Measurements from ENCODE around the gene RFX7. TPM values are rescaled to one million over a fixed set of nuclear protein-coding genes. Genes with fewer than 3 reads are reported as not detected.
"Not testable (repeated sequence)": the region's sequence is repeated elsewhere in the genome, so short reads cannot be mapped to it uniquely, and the experiment has no call there.

The RFX7 gene
- total and polyA plus RNA-seq, 2 donors (not counting 1 experiment from before 2014, with no cell fraction given): 5.4 to 6.9 TPM

DNA sequence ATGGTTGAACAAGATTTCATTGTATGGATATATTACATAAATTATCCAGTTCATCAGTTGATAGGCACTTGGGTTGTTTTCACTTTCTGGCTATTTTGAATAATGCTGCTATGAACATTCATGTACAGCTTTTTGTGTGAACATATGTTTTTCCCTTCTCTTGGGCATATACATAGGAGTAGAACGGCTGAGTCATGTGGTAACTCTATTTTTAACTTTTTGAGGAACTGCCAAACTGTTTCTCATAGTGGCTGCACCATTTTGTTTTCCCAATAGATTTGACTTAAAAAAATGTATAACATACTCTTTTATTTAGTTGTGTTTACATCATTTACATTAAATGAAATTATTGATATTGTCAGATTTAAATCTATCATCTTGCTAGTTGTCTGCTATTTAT, 28.8 kb upstream of the RFX7 start:
- peak in 1 of 2 donors; percentile 2 for DNase-seq (ENCODE audit: low read depth in 2 of 2)
- Histone ChIP-seq H3K4me2 (ENCODE audit: extremely low read depth, insufficient read depth, low read length) (no peak overlapping the region), H3K4me3 (replicated peaks in 1 of 4; ENCODE audit: control extremely low read depth in 1 of 4, insufficient read depth in 1 of 4, low read depth in 3 of 4, low read length in 4 of 4) (no peak overlapping the region), H2AFZ (ENCODE audit: low read length) (no peak overlapping the region), H3K27ac (ENCODE audit: insufficient read depth, low read length) (no peak overlapping the region), H3K27me3 (ENCODE audit: control insufficient read depth, insufficient read depth, low read length) (no peaks in the 10 kb centered on the region), H3K36me3 (ENCODE audit: control insufficient read depth, insufficient read depth, low read length) (no peaks in the 10 kb centered on the region), H4K20me1 (ENCODE audit: control insufficient read depth, extremely low read depth, insufficient read depth, low read length) (no peaks in the 10 kb centered on the region), H3K4me1 (ENCODE audit: control insufficient read depth, extremely low read depth, insufficient read depth, low read length) (no peaks in the 10 kb centered on the region), H3K9ac (ENCODE audit: insufficient read depth, low read length) (no peak overlapping the region), H3K9me3 (ENCODE audit: control insufficient read depth, insufficient read depth, low read depth, low read length) (no peaks in the 10 kb centered on the region), H3K79me2 (ENCODE audit: control insufficient read depth, insufficient read depth, low read length) (no peaks in the 10 kb centered on the region)
- TF ChIP-seq EZH2 (IDR thresholded peaks at IDR 0.05; ENCODE audit: low read length, missing control alignments): no peak
- TF ChIP-seq, protein P1, sequence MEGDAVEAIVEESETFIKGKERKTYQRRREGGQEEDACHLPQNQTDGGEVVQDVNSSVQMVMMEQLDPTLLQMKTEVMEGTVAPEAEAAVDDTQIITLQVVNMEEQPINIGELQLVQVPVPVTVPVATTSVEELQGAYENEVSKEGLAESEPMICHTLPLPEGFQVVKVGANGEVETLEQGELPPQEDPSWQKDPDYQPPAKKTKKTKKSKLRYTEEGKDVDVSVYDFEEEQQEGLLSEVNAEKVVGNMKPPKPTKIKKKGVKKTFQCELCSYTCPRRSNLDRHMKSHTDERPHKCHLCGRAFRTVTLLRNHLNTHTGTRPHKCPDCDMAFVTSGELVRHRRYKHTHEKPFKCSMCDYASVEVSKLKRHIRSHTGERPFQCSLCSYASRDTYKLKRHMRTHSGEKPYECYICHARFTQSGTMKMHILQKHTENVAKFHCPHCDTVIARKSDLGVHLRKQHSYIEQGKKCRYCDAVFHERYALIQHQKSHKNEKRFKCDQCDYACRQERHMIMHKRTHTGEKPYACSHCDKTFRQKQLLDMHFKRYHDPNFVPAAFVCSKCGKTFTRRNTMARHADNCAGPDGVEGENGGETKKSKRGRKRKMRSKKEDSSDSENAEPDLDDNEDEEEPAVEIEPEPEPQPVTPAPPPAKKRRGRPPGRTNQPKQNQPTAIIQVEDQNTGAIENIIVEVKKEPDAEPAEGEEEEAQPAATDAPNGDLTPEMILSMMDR (conservative IDR thresholded peaks at IDR 0.05 in 1 of 2, IDR thresholded peaks at IDR 0.05 in 1 of 2; ENCODE audit: low read depth in 1 of 2, low read length in 2 of 2): no peak

DNA sequence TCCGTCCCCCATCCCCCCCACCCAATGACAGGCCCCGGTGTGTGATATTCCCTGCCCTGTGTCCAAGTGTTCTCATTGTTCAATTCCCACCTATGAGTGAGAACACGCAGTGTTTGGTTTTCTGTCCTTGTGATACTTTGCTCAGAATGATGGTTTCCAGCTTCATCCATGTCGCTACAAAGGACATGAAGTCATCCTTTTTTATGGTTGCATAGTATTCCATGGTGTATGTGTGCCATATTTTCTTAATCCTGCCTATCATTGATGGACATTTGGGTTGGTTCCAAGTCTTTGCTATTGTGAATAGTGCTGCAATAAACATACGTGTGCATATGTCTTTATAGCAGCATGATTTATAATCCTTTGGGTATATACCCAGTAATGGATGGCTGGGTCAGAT, 22.8 kb upstream of the RFX7 start:
- not testable (repeated sequence) for H3K4me3 ChIP-seq (replicated peaks in 1 of 4; ENCODE audit: control extremely low read depth in 1 of 4, insufficient read depth in 1 of 4, low read depth in 3 of 4, low read length in 4 of 4); H3K36me3 ChIP-seq (ENCODE audit: control insufficient read depth, insufficient read depth, low read length); H3K79me2 ChIP-seq (ENCODE audit: control insufficient read depth, insufficient read depth, low read length); H3K27ac ChIP-seq (ENCODE audit: insufficient read depth, low read length); H3K27me3 ChIP-seq (ENCODE audit: control insufficient read depth, insufficient read depth, low read length); H3K9me3 ChIP-seq (ENCODE audit: control insufficient read depth, insufficient read depth, low read depth, low read length); H3K4me2 ChIP-seq (ENCODE audit: extremely low read depth, insufficient read depth, low read length); H2AFZ ChIP-seq (ENCODE audit: low read length); DNase-seq (ENCODE audit: low read depth in 2 of 2); H4K20me1 ChIP-seq (ENCODE audit: control insufficient read depth, extremely low read depth, insufficient read depth, low read length); H3K4me1 ChIP-seq (ENCODE audit: control insufficient read depth, extremely low read depth, insufficient read depth, low read length); H3K9ac ChIP-seq (ENCODE audit: insufficient read depth, low read length)

DNA sequence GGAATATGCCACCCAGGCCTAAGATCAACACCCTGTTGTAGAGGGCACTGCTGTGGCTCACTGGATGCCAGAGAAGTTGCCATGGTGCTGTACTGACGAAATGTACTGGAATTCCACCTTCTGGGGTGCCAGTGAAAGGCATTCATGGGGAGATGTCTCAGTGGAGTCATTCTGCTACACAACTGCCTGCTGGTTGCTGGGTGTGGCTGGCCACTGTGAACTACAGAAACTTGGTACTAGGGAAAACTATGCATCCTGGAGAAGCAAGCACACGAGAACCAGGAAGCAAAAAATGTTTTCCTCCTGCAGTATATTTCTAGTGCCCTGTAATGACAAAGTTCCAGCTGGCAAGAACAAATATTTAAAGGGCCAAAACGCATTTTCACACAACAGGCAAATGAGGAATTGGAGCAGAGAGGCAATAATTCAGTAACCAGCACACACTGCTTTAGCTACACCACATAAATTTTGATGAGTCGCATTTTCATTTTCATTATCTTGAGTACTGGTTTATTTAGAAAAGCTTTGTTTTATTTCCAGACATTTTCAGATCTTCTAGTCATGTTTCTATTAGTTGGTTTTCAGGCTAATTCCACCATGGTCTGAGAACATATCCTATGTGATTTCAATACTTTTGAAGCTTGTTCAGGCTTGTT, 18.3 kb upstream of the RFX7 start:
- TF ChIP-seq, protein P1 (conservative IDR thresholded peaks at IDR 0.05 in 1 of 2, IDR thresholded peaks at IDR 0.05 in 1 of 2; ENCODE audit: low read depth in 1 of 2, low read length in 2 of 2): no peak
- no peak for TF ChIP-seq EZH2 (IDR thresholded peaks at IDR 0.05; ENCODE audit: low read length, missing control alignments)
- Histone ChIP-seq H3K27me3 (ENCODE audit: control insufficient read depth, insufficient read depth, low read length) (no peaks in the 10 kb centered on the region), H3K4me3 (replicated peaks in 1 of 4; ENCODE audit: control extremely low read depth in 1 of 4, insufficient read depth in 1 of 4, low read depth in 3 of 4, low read length in 4 of 4) (no peak overlapping the region), H3K4me2 (ENCODE audit: extremely low read depth, insufficient read depth, low read length) (no peak overlapping the region), H3K36me3 (ENCODE audit: control insufficient read depth, insufficient read depth, low read length) (no peaks in the 10 kb centered on the region), H3K27ac (ENCODE audit: insufficient read depth, low read length) (no peak overlapping the region), H2AFZ (ENCODE audit: low read length) (no peak overlapping the region), H3K9ac (ENCODE audit: insufficient read depth, low read length) (no peak overlapping the region), H3K4me1 (ENCODE audit: control insufficient read depth, extremely low read depth, insufficient read depth, low read length) (no peaks in the 10 kb centered on the region), H3K9me3 (ENCODE audit: control insufficient read depth, insufficient read depth, low read depth, low read length) (no peaks in the 10 kb centered on the region), H4K20me1 (ENCODE audit: control insufficient read depth, extremely low read depth, insufficient read depth, low read length) (no peaks in the 10 kb centered on the region), H3K79me2 (ENCODE audit: control insufficient read depth, insufficient read depth, low read length) (no peaks in the 10 kb centered on the region)
- no peak for DNase-seq (ENCODE audit: low read depth in 2 of 2)

DNA sequence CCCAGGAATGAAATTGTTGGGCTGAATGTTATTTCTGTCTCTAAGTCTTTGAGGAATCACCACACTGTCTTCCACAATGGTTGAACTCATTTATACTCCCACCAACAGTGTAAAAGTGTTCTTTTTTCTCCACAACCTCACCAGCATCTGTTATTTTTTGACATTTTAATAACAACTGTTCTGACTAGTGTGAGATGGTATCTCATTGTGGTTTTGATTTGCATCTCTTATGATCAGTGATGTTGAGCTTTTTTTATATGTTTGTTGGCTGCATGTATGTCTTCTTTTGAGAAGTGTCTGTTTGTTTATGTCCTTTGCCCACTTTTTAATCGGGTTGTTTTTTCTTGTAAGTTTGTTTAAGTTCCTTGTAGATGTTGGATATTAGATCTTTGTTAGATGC, 13.6 kb upstream of the RFX7 start:
- not testable (repeated sequence) for H3K79me2 ChIP-seq (ENCODE audit: control insufficient read depth, insufficient read depth, low read length); DNase-seq (ENCODE audit: low read depth in 2 of 2); H3K27me3 ChIP-seq (ENCODE audit: control insufficient read depth, insufficient read depth, low read length); H3K36me3 ChIP-seq (ENCODE audit: control insufficient read depth, insufficient read depth, low read length); H2AFZ ChIP-seq (ENCODE audit: low read length); H4K20me1 ChIP-seq (ENCODE audit: control insufficient read depth, extremely low read depth, insufficient read depth, low read length); H3K9ac ChIP-seq (ENCODE audit: insufficient read depth, low read length); H3K4me3 ChIP-seq (replicated peaks in 1 of 4; ENCODE audit: control extremely low read depth in 1 of 4, insufficient read depth in 1 of 4, low read depth in 3 of 4, low read length in 4 of 4); H3K27ac ChIP-seq (ENCODE audit: insufficient read depth, low read length); H3K9me3 ChIP-seq (ENCODE audit: control insufficient read depth, insufficient read depth, low read depth, low read length); H3K4me2 ChIP-seq (ENCODE audit: extremely low read depth, insufficient read depth, low read length); H3K4me1 ChIP-seq (ENCODE audit: control insufficient read depth, extremely low read depth, insufficient read depth, low read length)

Measured in fibroblast of lung (primary cell).